Erythroblast (primary cell): ENCODE measurements around the gene TENT4B.

ENCODE experiments used
- GATA1 ChIP-seq: IDR thresholded peaks from 2 replicates; pipeline ENCODE4 v1.6.1; 2011; ENCODE audit warnings: low read depth, mild to moderate bottlenecking, control low read depth, low read length, moderate library complexity
- POLR2A ChIP-seq: IDR thresholded peaks from 2 replicates; pipeline ENCODE4 v1.6.1; 2011; ENCODE audit warnings: mild to moderate bottlenecking, low read length

GRCh38 chr16:50260206-50261159, 107.4 kb downstream of the TENT4B start:
- TF ChIP-seq POLR2A: no peak
- no peak for TF ChIP-seq GATA1
